DMS79 treated with DMSO at 0.1 percent for 48 hours (cell line): ENCODE data around the gene IFITM10.
"Not testable (repeated sequence)": the region's sequence is repeated elsewhere in the genome, so short reads cannot be mapped to it uniquely, and the experiment has no call there.

Source experiments
- DNase-seq: peaks from one replicate; lab custom pipeline; 2025; lab: John Stamatoyannopoulos, UW

The IFITM10 gene

DNA sequence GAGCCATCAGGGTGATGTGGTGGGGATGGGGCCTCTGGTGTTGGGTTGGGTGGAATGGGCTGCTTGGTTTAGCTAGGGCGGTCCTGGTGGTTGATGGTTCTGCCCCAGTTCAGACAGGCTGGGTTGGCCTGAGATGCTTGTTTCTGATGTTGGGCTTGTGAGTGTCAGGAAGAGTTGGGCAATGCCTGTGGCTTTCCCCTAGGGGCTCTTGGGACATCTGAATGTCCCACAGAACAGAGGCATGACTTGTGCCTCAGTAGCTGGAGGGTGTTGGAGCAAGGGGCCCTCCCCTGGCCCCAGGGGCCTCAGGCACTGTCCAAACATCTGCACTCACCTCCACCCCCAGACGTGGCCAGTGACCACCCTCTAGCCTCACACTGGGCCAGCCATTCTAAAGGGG, 27.3 kb upstream of the IFITM10 start:
- no peak for DNase-seq

DNA sequence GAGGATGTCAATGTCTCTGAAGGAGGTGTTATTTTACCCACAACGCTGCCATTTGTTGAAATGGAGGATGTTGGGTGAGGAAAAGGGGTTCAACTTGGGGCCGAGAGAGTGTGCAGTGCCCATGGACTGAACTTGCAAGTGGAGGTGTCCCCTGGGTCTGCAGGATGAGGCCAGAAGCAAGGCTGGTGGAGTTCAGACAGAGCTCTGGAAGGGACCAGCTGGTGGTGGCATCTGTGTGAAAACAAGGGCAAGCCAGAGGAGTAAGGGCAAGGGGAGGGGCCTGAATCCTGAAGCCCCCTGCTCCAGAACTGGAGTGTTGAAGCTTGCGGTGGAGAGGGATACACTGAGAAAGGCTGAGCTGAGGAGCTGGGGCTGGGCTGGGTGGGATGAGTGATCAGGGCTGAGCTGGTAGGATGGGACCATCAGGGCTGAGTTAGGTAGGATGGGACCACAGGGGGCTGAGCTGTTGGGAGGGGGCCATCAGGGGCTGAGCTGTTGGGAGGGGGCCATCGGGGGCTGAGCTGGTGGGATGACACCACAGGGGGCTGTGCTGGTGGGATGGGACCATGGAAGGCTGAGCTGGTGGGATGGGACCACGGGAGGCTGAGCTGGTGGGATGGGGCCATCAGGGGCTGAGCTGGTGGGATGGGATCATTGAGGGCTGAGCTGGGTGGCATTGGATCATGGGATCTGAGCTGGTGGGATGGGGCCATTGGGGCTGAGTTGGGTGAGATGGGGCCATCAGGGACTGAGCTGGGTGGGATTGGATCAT, 26.7 kb upstream of the IFITM10 start:
- no peak for DNase-seq

DNA sequence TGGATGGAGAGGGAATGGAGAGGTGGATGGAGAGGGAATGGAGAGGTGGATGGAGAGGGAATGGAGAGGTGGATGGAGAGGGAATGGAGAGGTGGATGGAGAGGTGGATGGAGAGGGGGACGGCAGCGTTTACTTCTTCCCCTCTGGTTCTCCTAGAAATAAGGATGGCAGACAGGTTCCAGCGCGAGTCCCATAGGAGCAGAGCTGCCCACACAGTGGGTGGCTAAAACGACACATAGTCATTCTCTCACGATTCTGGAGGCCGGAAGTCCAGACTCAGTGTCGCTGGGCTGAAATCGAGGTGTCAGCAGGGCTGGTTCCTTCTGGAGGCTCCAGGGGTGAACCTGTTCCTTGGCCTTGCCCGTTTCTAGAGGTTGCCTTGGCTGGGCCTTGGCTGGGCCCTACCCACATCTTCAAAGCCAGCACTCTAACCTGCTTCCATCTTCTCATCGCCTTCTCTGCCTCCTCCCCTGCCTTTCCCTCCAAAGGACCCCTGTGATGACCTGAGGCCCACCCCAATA, 26.0 kb upstream of the IFITM10 start:
- DNase-seq, result no peak

DNA sequence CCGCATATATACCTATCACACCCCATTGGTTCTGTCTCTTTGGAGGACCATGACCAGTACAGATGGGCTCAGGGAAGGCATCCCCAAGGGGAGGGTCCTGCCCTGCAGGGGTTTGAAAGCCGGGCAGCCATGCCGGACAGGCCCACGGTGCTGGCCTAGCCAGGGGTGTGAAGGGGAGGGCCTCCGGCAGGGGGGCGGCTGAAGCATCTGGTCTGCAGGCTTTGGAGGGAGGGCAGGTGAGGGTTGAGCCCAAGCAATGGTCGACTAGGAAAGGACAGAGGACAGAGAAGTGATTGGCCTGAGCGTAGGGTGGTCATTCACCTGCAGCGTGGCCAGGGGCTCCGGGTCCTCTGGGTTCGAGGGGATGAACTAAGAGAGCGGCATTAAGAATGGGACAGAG, 24.5 kb upstream of the IFITM10 start:
- DNase-seq, result no peak

DNA sequence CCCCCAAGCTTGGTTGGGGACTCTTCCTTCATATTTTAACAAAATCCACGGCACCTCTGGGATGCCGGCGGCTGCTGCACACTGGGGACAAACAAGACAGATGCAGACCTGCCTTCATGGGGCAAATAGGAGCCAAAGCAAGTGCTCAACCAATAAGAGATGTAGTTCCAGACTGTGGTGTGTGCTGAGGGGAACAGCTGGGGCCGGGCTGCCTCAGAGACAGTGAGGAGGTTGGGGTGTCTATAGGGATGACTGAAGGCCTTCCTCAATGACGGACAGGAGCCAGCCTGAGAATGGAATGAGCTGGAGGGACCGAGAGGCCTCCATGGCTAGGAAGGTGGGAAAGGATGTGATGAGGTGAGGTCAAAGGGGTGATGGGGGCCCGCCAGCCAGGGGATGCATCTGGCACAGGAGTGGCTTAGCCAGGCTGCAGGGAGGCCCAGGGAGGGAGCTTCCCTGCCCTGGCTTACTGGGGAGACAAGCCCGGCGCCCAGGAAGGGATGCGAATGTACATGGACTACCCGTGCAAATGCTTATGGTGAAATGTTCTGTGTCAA, 23.7 kb upstream of the IFITM10 start:
- no peak for DNase-seq

DNA sequence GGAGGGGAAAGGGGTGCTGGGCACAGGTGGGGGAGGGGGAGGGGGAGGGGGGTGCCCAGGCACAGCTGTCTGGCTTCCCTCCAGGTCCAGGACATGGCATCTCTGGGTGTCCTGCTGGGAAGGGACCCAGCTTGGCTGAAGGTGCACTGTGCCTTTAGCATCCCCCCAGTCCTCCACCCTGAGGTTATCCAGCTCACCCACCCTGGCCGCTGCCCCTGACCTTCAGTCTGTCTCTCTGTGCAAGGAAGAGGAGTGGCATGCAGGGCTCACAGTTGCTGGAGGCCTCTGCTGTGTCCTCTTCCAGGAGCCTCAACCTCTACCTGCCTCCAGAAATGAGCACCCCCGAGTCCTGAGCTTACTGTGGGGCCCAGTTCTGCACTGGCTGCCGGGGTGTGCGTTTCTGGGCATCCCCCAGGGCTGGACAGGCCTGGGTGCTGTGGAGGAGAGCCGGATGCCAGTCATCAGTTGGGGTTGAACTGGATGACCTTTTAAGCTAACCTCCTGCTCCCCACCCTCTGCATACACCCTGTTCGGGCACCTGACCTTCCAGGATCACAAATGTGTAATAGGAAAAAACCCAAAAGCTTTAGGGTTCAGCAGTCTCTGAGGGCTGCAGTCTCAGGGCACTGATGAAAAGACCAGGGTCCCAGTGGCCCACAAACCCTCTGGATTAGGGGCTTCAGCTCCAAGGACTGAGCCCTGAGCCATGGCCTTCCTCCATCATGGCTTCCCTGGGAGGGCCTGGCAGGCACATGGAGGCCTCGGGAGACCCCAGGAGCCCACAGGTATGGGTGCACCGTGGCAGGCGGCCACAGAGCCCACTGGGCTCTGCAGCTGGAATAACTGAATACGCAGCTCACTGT, 23.0 kb upstream of the IFITM10 start:
- DNase-seq, result no peak

DNA sequence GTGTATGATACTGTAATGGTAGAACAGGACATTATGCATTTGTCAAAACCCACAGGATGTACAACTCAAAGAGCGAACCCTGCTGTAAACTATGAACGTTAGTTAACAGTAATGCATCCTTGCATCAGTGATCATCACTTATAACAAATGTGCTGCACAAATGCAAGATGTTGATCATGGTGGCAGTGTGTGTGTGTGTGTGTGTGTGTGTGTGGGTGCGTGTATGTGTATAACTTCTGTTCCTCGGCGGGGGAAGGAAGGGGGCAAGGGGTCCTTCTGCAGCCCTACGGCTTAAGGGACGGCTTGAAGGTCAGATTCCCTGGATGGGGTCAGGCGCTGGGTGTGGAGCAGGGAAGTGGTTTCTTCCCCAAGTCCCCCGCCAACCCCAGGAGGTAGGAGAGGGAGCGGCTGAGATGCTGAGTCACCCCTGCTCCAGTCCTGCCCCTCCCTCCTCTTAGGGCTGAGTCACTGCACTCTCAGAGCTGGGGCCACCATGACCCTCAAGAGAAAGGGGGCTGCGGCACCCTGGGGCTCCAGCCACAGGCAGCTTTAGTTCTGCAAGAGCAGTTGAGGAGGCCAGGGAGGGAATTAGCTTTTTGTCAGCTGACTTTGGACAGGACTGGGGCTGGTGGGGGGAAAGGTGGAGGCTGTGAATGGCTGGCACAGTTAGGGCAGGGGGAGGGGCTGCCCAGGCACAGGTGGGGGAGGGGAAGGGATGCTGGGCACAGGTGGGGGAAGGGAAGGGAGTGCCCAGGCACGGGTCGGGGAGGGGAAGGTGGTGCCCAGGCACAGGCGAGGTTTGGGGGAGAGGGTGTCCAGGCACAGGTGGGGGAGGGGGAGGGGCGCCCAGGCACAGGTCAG, 22.1 kb upstream of the IFITM10 start:
- no peak for DNase-seq

DNA sequence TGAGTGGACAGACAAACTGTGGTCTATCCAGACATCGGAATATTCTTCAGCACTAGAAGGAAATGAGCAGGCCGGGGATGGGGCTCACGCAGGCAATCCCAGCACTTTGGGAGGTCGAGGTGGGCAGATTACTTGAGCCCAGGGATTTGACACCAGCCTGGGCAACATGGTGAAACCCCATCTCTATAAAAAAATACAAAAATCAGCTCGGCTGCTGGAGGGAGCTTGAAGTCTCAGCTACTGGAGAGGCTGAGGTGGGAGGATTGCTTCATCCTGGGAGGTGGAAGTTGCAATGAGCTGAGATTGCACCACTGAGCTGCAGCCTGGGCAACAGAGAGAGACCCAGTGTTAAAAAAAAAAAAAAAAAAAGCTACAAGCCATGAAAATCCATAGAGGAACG, 21.3 kb upstream of the IFITM10 start:
- DNase-seq, result no peak

DNA sequence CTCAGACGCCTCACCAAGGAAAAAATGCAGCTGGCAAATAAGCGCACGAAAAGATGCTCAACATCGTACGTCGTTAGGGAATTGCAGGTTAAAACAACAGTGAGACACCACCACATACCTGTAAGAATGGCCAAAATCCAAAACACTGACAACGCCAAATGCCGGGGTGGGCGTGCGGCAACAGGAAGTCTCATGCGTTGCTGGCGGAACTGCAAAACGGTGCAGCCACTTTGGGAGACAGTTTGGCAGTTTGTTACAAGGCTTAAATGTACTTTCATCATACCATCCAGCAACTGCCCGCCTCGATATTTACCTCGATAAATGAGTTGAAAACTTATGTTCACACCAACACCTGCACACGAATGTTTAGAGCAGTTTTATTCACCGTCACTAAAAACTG, 20.9 kb upstream of the IFITM10 start:
- no peak for DNase-seq

DNA sequence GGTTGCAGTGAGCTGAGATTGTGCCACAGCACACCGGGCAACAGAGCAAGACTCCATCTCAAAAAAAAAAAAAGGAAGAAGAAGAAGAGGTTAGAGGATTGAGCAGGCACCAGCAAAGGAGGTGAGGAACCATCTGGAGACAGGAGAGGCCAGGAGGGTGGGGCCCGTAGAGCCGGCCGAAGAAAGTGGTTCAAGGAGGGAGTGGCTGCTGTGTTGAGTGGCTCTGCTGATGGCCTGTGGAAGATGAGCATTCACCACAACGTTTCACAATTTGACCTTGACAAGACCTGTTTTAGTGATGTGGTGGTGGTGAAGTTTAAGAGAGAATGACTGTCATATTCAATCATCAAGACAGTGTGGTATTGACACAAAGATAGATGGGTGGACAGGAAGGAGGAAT, 20.1 kb upstream of the IFITM10 start:
- DNase-seq, result no peak

DNA sequence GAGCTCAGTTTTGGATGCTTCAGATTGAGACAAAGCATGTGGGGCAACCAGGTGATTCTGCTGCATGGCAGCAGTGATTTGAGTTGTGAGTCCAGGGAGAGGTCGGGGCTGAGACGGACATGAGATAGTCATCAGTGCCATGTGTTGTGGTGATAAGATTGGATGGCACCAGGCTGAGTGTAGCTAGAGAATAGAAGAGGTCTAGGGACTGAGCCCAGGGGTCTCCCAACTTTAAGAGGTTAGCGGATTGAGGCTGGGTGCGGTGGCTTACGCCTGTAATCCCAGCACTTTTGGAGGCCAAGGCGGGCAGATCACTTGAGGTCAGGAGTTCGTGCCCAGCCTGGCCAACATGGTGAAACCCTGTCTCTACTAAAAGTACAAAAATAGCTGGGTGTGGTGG, 19.7 kb upstream of the IFITM10 start:
- DNase-seq, result no peak

DNA sequence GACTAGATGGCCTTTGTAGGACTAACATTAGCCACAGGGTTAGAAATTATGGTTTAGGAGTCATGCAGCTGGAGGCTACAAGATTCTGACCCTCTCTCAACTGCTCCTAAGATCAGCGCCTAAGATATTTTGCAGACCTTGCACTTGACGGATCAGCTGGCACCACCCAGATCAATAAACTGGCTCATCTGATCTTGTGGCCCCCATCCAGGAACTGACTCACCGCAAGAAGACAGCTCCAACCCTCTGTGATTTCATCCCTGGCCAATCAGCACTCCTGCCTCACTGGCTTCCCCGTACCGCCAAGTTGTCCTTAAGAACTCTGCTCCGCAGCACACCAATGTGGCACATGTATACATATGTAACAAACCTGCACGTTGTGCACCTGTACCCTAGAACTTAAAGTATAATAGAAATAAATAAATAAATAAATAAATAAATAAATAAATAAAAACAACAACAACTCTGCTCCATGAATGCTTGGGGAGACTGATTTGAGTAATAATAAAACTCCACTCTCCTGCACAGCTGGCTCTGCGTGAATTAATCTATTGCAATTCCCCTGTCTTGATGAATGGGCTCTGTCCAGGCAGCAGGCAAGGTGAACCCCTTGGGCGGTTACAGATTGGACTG, 19.0 kb upstream of the IFITM10 start:
- DNase-seq, result not testable (repeated sequence)

DNA sequence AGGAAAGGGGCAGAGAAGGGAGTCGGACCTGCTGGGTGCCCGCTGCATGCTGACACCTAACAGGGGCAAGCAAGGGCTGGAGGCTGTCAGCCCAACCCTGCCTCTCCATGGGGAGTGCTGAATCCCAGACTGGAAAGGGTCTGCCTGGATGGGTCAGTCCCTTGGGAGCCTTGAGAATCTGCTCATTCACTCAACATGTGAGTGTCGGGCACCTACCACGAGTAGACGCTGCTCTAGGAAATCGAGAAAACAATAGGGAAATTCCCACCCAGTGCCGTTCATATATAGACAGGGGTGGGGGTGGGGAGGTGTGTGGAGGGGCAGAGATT, 17.7 kb upstream of the IFITM10 start:
- no peak for DNase-seq

DNA sequence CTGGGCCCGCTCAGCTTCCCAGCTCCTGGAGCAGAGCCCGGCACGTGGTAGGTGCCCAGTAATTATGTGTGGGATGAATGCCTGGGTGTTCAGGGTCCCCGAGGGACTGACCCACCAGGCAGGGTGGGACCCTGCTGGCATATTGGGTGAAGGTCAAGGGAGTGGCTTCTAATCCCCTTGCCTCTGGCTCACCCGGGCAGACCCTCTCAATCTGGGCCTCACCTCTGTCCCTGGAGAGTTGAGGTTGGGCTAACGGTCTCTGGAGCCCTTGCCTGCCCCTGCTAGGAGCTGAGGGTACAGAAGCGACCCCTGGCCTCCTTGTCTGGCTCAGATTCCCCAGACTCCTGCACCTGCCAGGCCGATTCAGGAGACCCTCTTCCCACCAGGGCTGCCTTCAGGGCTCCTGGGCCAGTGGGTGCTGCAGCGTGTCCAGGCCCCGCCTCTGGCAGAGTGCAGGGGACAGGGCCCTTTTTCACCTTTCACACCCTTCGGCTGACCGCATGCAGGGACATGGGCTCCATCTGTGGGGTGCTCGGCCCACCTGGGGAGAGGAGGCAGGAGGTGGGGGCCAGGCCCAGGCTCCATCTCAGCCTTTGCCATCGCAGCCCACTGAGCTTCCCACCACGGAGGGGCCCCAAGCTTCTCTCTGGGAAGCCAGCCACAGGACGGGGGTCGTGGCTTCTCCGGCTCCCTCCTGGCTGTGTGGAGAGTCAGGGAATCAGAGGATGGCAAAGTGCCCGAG, 17.2 kb upstream of the IFITM10 start:
- no peak for DNase-seq

DNA sequence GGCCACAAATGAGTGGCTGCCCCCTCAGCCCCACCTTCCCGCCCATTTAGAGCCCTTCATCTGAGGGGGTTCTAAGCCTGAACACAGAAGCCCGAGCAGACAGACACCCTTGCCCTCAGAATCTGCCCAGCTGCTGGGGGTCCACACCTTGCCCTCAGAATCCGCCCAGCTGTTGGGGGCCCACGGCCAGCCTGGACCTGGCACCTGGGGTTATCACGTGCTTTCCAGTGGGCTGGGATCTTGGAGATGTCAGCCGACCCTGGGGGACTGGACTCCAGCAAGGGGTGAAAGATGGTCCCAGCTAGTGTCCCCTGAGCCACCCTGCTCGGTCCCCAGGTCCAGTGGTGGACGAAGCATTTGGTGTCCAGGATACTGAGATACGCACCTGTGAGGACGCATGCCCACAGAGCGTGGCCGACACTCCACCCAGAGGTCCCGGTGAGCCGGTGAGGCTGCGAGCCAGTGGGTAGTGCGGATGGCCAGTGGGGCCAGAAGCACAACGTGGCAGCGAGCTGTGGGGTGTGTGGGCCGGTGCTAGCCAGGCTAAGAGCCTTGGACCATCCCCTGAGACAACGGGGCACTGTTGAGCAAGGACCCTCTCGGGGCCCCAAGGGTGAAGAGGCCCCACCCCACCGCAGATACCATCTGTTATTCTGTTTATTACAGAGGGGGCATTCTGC, 16.5 kb upstream of the IFITM10 start:
- DNase-seq, result no peak

DNA sequence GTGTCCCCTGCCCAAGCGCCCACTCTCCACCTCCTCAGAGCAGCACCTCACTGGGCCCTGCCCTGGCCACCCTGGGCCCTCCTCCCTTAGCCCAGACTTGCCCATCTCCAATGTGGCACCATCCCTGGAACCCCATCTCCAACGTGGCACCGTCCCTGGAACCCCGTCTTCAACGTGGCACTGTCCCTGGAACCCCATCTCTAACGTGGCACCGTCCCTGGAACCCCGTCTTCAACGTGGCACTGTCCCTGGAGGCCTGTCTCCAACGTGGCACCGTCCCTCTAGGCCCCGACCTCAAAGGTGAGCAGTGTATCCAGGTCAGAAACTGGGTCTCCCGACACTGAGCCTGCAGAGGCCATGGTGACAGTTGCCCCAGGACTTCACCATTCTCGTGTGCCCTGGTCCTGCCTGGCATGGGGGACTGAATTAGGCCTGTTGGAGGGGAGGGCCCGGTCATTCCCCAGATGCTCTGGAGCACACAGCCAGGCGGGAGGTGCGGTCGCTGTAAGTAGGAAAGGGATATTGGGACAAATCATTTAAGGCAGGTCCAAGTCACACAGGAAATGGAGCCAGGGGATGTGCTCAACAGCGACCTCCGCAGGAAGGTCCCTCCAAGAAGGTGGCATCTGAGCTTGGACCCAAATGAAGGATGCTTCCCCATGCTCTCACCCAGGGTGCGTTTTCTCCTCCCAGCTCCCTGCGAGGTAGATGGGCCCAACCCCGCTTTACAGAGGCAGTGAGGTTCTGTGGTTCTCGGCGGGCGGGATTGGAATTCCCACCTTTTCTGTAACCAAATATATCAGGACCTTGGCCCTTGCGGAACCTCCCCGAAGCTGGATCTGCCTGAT, 15.7 kb upstream of the IFITM10 start:
- DNase-seq, result no peak

DNA sequence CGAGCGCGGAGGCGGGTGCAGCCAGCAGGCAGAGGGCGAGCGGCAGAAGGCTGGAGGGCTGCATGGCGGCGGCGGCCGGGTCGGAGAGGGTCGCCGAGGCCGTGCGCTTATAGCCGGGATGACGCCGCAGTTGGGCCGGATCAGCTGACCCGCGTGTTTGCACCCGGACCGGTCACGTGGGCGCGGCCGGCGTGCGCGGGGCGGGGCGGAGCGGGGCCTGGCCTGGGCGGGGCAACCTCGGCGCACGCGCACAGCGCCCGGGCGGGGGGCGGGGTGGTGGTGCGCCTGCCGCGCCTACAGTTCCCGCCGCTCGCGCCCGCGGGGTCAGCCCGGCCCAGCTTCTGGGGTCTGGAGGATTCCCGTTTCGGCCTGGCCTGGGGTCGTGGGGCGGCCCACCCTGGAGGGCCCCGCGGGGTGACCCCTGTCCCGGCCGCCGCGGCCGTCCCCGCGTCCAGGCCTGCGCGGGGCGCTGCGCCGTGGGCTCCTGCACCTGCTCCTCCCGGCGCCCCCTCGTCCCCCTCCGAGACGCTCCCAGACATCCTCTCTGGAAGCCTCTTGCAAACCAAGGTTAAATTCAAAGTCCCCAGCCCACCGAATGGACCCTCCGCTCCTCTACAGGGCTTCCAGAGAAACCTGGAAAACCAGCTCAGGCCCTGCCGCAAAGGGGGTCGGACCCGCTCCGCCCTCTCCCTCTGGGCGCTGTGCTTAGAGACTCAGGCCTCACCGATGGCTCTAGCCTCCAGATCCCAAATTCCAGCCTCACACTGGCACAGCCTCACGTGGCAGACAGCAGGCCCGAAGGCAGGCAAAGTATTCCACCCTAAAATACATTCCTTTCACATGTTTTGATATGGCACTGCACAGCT, 13.6 kb upstream of the IFITM10 start, which contains the start of gene CTSD:
Gene CTSD, minus strand, starts transcription at position 132 of the 866 bp plus-strand sequence. Its CDS starts 68 bp downstream, at position 64.
- peak; percentile 9 for DNase-seq

DNA sequence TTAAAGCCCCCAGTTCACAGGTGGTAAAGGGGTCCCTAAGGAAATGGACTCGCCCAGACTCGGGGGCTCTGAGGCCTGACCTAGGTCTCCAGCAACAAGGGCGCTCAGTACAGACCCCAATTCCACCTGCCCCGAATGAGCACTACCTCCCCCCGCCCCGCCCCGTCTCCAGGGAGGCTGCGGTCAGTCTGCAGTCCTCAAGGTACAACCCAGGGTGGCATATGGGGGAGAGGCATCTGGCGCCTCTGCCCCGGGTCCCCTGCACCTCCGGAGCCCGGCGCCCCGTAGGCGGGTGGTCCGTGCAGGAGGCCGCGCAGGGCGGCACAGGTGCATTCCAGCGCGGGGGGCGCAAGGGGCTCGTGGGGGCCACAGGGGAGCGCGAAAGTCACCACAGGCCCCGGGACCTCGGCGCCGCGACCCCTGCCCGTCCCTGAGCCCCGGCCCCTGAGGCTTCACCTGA, 13.0 kb upstream of the IFITM10 start:
- DNase-seq, result no peak
